HFFc6 (cell line): ENCODE measurements around the gene PRSS2. TPM values are rescaled to one million over a fixed set of nuclear protein-coding genes. Genes with fewer than 3 reads are reported as not detected.
"Not testable (repeated sequence)": the region's sequence is repeated elsewhere in the genome, so short reads cannot be mapped to it uniquely, and the experiment has no call there.

Experiments
- DNase-seq: peaks from one replicate; pipeline ENCODE4 v3.0.0-alpha.2; 2018
- H3K27ac Mint-ChIP-seq: 2 replicates; pipeline ENCODE4 v1.8.0; 2020; ENCODE audit warnings: mild to moderate bottlenecking, mixed read lengths
- H3K27me3 Mint-ChIP-seq: 2 replicates; pipeline ENCODE4 v1.8.0; 2021; ENCODE audit warnings: mild to moderate bottlenecking, moderate library complexity, mixed read lengths; ENCODE audit not compliant: insufficient read depth
- H3K36me3 Mint-ChIP-seq: 2 replicates; pipeline ENCODE4 v1.8.0; 2021; ENCODE audit warnings: low read depth, mixed read lengths
- H3K4me1 Mint-ChIP-seq: 2 replicates; pipeline ENCODE4 v1.8.0; 2020; ENCODE audit warnings: low read depth, mixed read lengths
- H3K4me3 Mint-ChIP-seq: 2 replicates; pipeline ENCODE4 v1.8.0; 2020; ENCODE audit warnings: mild to moderate bottlenecking, moderate library complexity, mixed read lengths
- H3K9me3 Mint-ChIP-seq: 2 replicates; pipeline ENCODE4 v1.8.0; 2020; ENCODE audit warnings: mild to moderate bottlenecking, mixed read lengths
- CTCF ChIP-seq: fragments of 200-600 bp; sonication (generic); IDR thresholded peaks from 2 replicates; pipeline ENCODE4 v1.5.0; 2021; ENCODE audit warnings: antibody characterized with exemption, mild to moderate bottlenecking
- total RNA-seq, 6 experiments: library from RNA; stranded (reverse); fragmentation: NEBNext Ultra II Directional; extraction: Animal tissue kit (Norgen Biotek cat#: 25700); gene quantifications; 2 replicates in 1 of 6; 3 replicates in 5 of 6; pipeline ENCODE4 v1.2.3, GENCODE V29; 2021

PRSS2 gene
- total RNA-seq, 6 experiments from 2014 or later, result not detected

- no peak overlapping the region for H3K4me3 Mint-ChIP-seq
- TF ChIP-seq CTCF, result no peak
- H3K36me3 Mint-ChIP-seq, result no peaks in the 10 kb centered on the region
These were observed 3.3 kb upstream of the PRSS2 start for GRCh38 chr7:142767451-142767850.

GRCh38 chr7:142767861-142768260 is 2.9 kb upstream of the PRSS2 start:
- no peak for TF ChIP-seq CTCF
- peaks cover 56% of the 10 kb centered on the region for H3K27me3 Mint-ChIP-seq

More at GRCh38 chr7:142767451-142767850, 3.3 kb upstream of the PRSS2 start:
- Mint-ChIP-seq H3K27ac (no peak overlapping the region), H3K4me1 (no peaks in the 10 kb centered on the region), H3K9me3 (no peaks in the 10 kb centered on the region), H3K27me3 (peaks cover 60% of the 10 kb centered on the region)
- DNase-seq, result no peak

GRCh38 chr7:142768885-142769284 is 1.9 kb upstream of the PRSS2 start:
- not testable (repeated sequence) for H3K4me1 Mint-ChIP-seq, H3K9me3 Mint-ChIP-seq, H3K27ac Mint-ChIP-seq, H3K36me3 Mint-ChIP-seq, DNase-seq, H3K4me3 Mint-ChIP-seq
- H3K27me3 Mint-ChIP-seq, result peaks cover 56% of the 10 kb centered on the region

More at GRCh38 chr7:142767861-142768260, 2.9 kb upstream of the PRSS2 start:
- Mint-ChIP-seq H3K36me3 (no peaks in the 10 kb centered on the region), H3K4me3 (no peak overlapping the region), H3K4me1 (no peaks in the 10 kb centered on the region), H3K9me3 (no peaks in the 10 kb centered on the region), H3K27ac (no peak overlapping the region)
- DNase-seq, result no peak

- Mint-ChIP-seq H3K4me3 (no peak overlapping the region), H3K27ac (no peak overlapping the region), H3K36me3 (no peaks in the 10 kb centered on the region), H3K9me3 (no peaks in the 10 kb centered on the region), H3K4me1 (peaks cover 15% of the 10 kb centered on the region), H3K27me3 (peaks cover 54% of the 10 kb centered on the region)
- DNase-seq, result no peak
- TF ChIP-seq CTCF, result no peak
These were observed 568 bp downstream of the PRSS2 start for GRCh38 chr7:142771353-142771723.

- Mint-ChIP-seq H3K9me3 (no peaks in the 10 kb centered on the region), H3K27ac (no peak overlapping the region), H3K4me1 (peaks cover 18% of the 10 kb centered on the region), H3K27me3 (peaks cover 54% of the 10 kb centered on the region), H3K36me3 (no peaks in the 10 kb centered on the region), H3K4me3 (no peak overlapping the region)
- no peak for DNase-seq
- TF ChIP-seq CTCF, result no peak
These were observed 1.3 kb downstream of the PRSS2 start for GRCh38 chr7:142772051-142772450.

GRCh38 chr7:142772673-142773072 is 1.9 kb downstream of the PRSS2 start:
- peaks cover 18% of the 10 kb centered on the region for H3K4me1 Mint-ChIP-seq
- H3K9me3 Mint-ChIP-seq, result no peaks in the 10 kb centered on the region
- no peaks in the 10 kb centered on the region for H3K36me3 Mint-ChIP-seq
- peaks cover 49% of the 10 kb centered on the region for H3K27me3 Mint-ChIP-seq
- TF ChIP-seq CTCF, result no peak
- DNase-seq, result no peak
- no peak overlapping the region for H3K4me3 Mint-ChIP-seq
- H3K27ac Mint-ChIP-seq, result no peak overlapping the region
